ENCODE results near the gene IFNG.
A peak's percentile ranks its signal among the peaks of the same experiment; 100 is the strongest.

IFNG gene

GRCh38 chr12:68113644-68114043, 45.9 kb downstream of the IFNG start:
- peak; percentile 51 for DNase-seq

GRCh38 chr12:68111995-68112394, 47.5 kb downstream of the IFNG start:
- no peak for DNase-seq

GRCh38 chr12:68109444-68110217, 49.9 kb downstream of the IFNG start:
- DNase-seq: no peak

GRCh38 chr12:68109001-68109400, 50.5 kb downstream of the IFNG start:
- DNase-seq: no peak

- DNase-seq: no peak
Observed at GRCh38 chr12:68106660-68107059, 52.9 kb downstream of the IFNG start.

GRCh38 chr12:68106160-68106559, 53.4 kb downstream of the IFNG start:
- no peak for DNase-seq
